KMS-11 (cell line): ENCODE measurements around the gene ISG15.
"Not testable (repeated sequence)": the region's sequence is repeated elsewhere in the genome, so short reads cannot be mapped to it uniquely, and the experiment has no call there.

Experiments
- H2AFZ ChIP-seq: fragments of 200-600 bp; sonication (generic); 2 replicates; pipeline ENCODE4 v1.6.1; 2016; ENCODE audit warnings: antibody characterized with exemption, mixed run types, low read depth
- H3K27ac ChIP-seq: fragments of 200-600 bp; sonication (generic); 2 replicates; pipeline ENCODE4 v1.6.1; 2016; ENCODE audit warnings: mild to moderate bottlenecking, mixed run types
- H3K27me3 ChIP-seq: fragments of 200-600 bp; sonication (generic); 2 replicates; pipeline ENCODE4 v1.6.1; 2017; ENCODE audit warnings: mild to moderate bottlenecking, low read depth, mixed run types, moderate library complexity; ENCODE audit not compliant: insufficient read depth
- H3K36me3 ChIP-seq: fragments of 200-600 bp; sonication (generic); 2 replicates; pipeline ENCODE4 v1.6.1; 2017; ENCODE audit warnings: mild to moderate bottlenecking, mixed run types; ENCODE audit not compliant: insufficient read depth
- H3K4me1 ChIP-seq: fragments of 200-600 bp; sonication (generic); 2 replicates; pipeline ENCODE4 v1.6.1; 2016; ENCODE audit warnings: mild to moderate bottlenecking, low read depth, mixed run types; ENCODE audit not compliant: poor library complexity, severe bottlenecking
- H3K4me2 ChIP-seq: fragments of 200-600 bp; sonication (generic); 2 replicates; pipeline ENCODE4 v1.7.0; 2016; ENCODE audit warnings: mild to moderate bottlenecking, mixed run types
- H3K4me3 ChIP-seq: fragments of 200-600 bp; sonication (generic); IDR thresholded peaks from 2 replicates; pipeline ENCODE4 v1.6.1; 2017; ENCODE audit warnings: low read depth, low read length, mixed read lengths; ENCODE audit not compliant: insufficient read depth
- H3K79me2 ChIP-seq: fragments of 200-600 bp; sonication (generic); 2 replicates; pipeline ENCODE4 v1.6.1; 2016; ENCODE audit warnings: low read depth, mixed run types; ENCODE audit not compliant: insufficient read depth
- H3K9ac ChIP-seq: fragments of 200-600 bp; sonication (generic); 2 replicates; pipeline ENCODE4 v1.6.1; 2016; ENCODE audit warnings: mild to moderate bottlenecking, mixed run types
- H4K20me1 ChIP-seq: fragments of 200-600 bp; sonication (generic); 2 replicates; pipeline ENCODE4 v1.6.1; 2016; ENCODE audit warnings: mild to moderate bottlenecking, mixed run types; ENCODE audit not compliant: insufficient read depth
- CTCF ChIP-seq: fragments of 200-600 bp; sonication (generic); conservative IDR thresholded peaks from 2 replicates; pipeline ENCODE4 v1.6.1; 2017; ENCODE audit warnings: low read depth, mild to moderate bottlenecking, antibody characterized with exemption, low read length, moderate library complexity, mixed read lengths

ISG15 gene

GRCh38 chr1:1006305-1007159 lies 6.8 kb upstream of the ISG15 start:
- Histone ChIP-seq H3K4me2 (no peak overlapping the region; the same call in 1 of the 2 replicates), H3K27ac (no peak overlapping the region)

DNA sequence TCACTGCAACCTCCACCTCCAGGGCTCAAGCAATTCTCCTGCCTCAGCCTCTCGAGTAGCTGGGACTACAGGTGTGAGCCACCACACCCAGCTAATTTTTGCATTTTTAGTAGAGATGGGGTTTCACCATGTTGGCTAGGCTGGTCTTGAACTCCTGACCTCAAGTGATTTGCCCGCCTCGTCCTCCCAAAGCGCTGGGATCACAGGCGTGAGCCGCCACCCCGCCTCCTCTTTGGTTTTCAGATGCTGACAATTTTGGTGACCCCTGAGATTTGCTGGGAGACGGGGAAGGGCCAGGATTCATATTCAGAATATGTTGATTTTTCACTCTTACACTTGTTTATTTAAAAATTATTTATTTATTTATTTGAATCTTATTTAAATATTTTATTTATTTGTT lies 3.2 kb upstream of the ISG15 start:
- H3K27ac ChIP-seq, H2AFZ ChIP-seq, H4K20me1 ChIP-seq, H3K36me3 ChIP-seq, H3K4me3 ChIP-seq, H3K79me2 ChIP-seq, H3K4me2 ChIP-seq, H3K9ac ChIP-seq: not testable (repeated sequence)
- H3K4me1 ChIP-seq: peaks cover 25% of the 10 kb centered on the region
- peaks cover 63% of the 10 kb centered on the region for H3K27me3 ChIP-seq

More at GRCh38 chr1:1006305-1007159, 6.8 kb upstream of the ISG15 start:
- H3K9ac ChIP-seq: no peak overlapping the region
- H3K79me2 ChIP-seq: no peaks in the 10 kb centered on the region
- TF ChIP-seq CTCF: no peak
- H3K4me1 ChIP-seq: peaks cover 18% of the 10 kb centered on the region
- no peak overlapping the region for H3K4me3 ChIP-seq
- no peak overlapping the region for H2AFZ ChIP-seq
- peaks cover 92% of the 10 kb centered on the region for H3K27me3 ChIP-seq
- no peaks in the 10 kb centered on the region for H4K20me1 ChIP-seq
- no peaks in the 10 kb centered on the region for H3K36me3 ChIP-seq

DNA sequence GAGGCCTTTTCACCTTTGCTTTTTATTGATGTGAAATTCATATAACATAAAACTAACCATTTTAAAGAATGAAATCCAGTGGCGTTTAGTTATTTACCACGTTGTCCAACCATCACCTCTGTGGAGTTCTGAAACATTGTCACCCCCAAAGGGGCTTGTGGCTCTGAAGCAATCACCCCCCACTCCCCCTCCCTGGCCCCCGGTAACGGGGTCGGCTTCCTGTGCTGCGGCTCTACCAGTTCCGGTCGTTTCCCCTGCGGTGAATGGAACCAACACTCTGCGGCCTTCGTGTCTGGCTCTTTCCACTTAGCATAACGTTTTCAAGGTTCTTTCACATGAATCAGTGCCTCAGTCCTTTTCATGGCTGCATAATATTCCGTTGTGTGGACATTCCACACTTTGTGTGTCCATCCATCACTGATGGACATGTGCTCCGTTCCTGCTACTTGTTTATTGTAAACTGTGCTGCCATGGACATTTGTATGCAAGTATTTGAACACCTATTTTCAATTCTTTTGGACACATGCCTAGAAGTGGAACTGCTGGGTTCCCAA lies 1.8 kb upstream of the ISG15 start:
- H3K4me2 ChIP-seq: no peak overlapping the region
- H3K27ac ChIP-seq: no peak overlapping the region
- H3K4me3 ChIP-seq: no peak overlapping the region
- H4K20me1 ChIP-seq: no peaks in the 10 kb centered on the region
- H3K27me3 ChIP-seq: peaks cover 50% of the 10 kb centered on the region
- H3K9ac ChIP-seq: no peak overlapping the region
- peaks cover 16% of the 10 kb centered on the region for H3K4me1 ChIP-seq
- TF ChIP-seq CTCF: no peak
- no peaks in the 10 kb centered on the region for H3K36me3 ChIP-seq
- no peaks in the 10 kb centered on the region for H3K79me2 ChIP-seq
- H2AFZ ChIP-seq: no peak overlapping the region

- H4K20me1 ChIP-seq, H3K79me2 ChIP-seq, H3K36me3 ChIP-seq: not testable (repeated sequence)
- Histone ChIP-seq H3K27ac (peak overlapping the region; percentile 35; the same call in 1 of the 2 replicates), H3K9ac (peak overlapping the region; percentile 64), H3K4me3 (peak overlapping the region; percentile 87), H3K4me2 (peak overlapping the region; percentile 90), H3K27me3 (peaks cover 39% of the 10 kb centered on the region), H2AFZ (peak overlapping the region; percentile 91), H3K4me1 (peaks cover 15% of the 10 kb centered on the region)
Observed at GRCh38 chr1:1012736-1013104, 577 bp upstream of the ISG15 start.

DNA sequence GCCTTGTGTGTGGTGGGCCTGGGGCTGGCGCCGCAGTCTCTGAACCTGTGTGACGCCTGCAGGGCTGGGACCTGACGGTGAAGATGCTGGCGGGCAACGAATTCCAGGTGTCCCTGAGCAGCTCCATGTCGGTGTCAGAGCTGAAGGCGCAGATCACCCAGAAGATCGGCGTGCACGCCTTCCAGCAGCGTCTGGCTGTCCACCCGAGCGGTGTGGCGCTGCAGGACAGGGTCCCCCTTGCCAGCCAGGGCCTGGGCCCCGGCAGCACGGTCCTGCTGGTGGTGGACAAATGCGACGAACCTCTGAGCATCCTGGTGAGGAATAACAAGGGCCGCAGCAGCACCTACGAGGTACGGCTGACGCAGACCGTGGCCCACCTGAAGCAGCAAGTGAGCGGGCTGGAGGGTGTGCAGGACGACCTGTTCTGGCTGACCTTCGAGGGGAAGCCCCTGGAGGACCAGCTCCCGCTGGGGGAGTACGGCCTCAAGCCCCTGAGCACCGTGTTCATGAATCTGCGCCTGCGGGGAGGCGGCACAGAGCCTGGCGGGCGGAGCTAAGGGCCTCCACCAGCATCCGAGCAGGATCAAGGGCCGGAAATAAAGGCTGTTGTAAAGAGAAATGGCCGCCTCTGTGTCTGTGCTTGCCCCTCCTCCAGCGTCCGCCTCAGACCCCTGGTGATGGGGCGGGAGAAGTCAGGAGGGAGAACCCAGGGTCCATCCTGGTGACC lies 788 bp downstream of the ISG15 start:
- no peak overlapping the region for H3K4me3 ChIP-seq
- H3K4me2 ChIP-seq: peak overlapping the region; percentile 90
- H3K36me3 ChIP-seq: no peaks in the 10 kb centered on the region
- H3K9ac ChIP-seq: peak overlapping the region; percentile 64; the same call in 1 of the 2 replicates
- H3K4me1 ChIP-seq: peaks cover 19% of the 10 kb centered on the region
- H4K20me1 ChIP-seq: no peaks in the 10 kb centered on the region
- H3K27ac ChIP-seq: peak overlapping the region; percentile 35; the same call in 1 of the 2 replicates
- peaks cover 26% of the 10 kb centered on the region for H3K27me3 ChIP-seq
- no peaks in the 10 kb centered on the region for H3K79me2 ChIP-seq
- H2AFZ ChIP-seq: peak overlapping the region; percentile 91
- TF ChIP-seq CTCF: no peak
